Endothelial cell of umbilical vein (primary cell): Measurements from ENCODE around the gene PNPLA3. TPM values are rescaled to one million over a fixed set of nuclear protein-coding genes. Genes with fewer than 3 reads are reported as not detected.

Experiments used
- BruUV-seq: library from RNA; stranded (reverse); fragments of 400-500 nt; replicated peaks from 2 replicates; lab custom pipeline; 2021; lab: Mats Ljungman, UMichigan
- CTCF ChIA-PET: fragments of 300-600, 350-600 bp; sonication (Branson Sonifier 250); formaldehyde crosslinking; loops from one replicate; lab custom pipeline; 2021; ENCODE audit warnings: antibody characterized with exemption, inconsistent platforms; lab: Charles Lee
- POLR2A ChIA-PET: fragments of 300-600, 350-600 bp; sonication (Branson Sonifier 250); formaldehyde crosslinking; loops from one replicate; lab custom pipeline; 2021; ENCODE audit warnings: antibody characterized with exemption, inconsistent platforms; lab: Charles Lee
- DNase-seq: peaks from one replicate; pipeline ENCODE4 v3.0.0-alpha.2; 2011; ENCODE audit warnings: low read depth, low spot score
- FAIRE-seq: peaks from 2 replicates; lab custom pipeline; 2011; peaks lifted over from hg19 to GRCh38; lab: Jason Lieb, UNC
- H2AFZ ChIP-seq: 2 replicates; pipeline ENCODE4 v1.6.0; 2012; ENCODE audit warnings: low read depth, low read length, control low read depth, inconsistent platforms
- H3K27ac ChIP-seq: 2 replicates; pipeline ENCODE4 v1.5.1; 2011; ENCODE audit warnings: low read depth, mild to moderate bottlenecking, control low read depth, low read length, moderate library complexity; ENCODE audit not compliant: insufficient read depth
- H3K27me3 ChIP-seq, 2 experiments: 2 replicates each; pipeline versions ENCODE4 v1.6.0 to v1.6.1; 2011; ENCODE audit warnings: low read length in 2 of 2, mixed read lengths in 1 of 2; ENCODE audit not compliant: control insufficient read depth in 2 of 2, insufficient read depth in 2 of 2
- H3K36me3 ChIP-seq, 2 experiments: 2 replicates in 1 of 2; 3 replicates in 1 of 2; pipeline ENCODE4 v1.5.1; 2011; ENCODE audit warnings: low read length in 2 of 2, mild to moderate bottlenecking in 1 of 2, moderate library complexity in 1 of 2; ENCODE audit not compliant: control insufficient read depth in 2 of 2, insufficient read depth in 2 of 2; ENCODE audit errors: extremely low read depth in 1 of 2
- H3K4me1 ChIP-seq: 3 replicates; pipeline ENCODE4 v1.5.1; 2011; ENCODE audit warnings: mild to moderate bottlenecking, low read length; ENCODE audit not compliant: control insufficient read depth, insufficient read depth; ENCODE audit errors: extremely low read depth
- H3K4me2 ChIP-seq: 2 replicates; pipeline ENCODE4 v1.6.1; 2011; ENCODE audit warnings: low read length, control low read depth, mixed read lengths; ENCODE audit not compliant: insufficient read depth
- H3K4me3 ChIP-seq, 3 experiments: fragments of 200-600 bp in 1 of 3; sonication (generic), shearing (Covaris generic) in 1 of 3; replicated peaks in 1 of 3; 2 replicates each; pipeline ENCODE4 v1.5.1; 2011 to 2016; ENCODE audit warnings: control low read depth in 3 of 3, low read length in 3 of 3, mild to moderate bottlenecking in 2 of 3, inconsistent platforms in 1 of 3, low read depth in 1 of 3, moderate library complexity in 1 of 3; ENCODE audit not compliant: insufficient read depth in 1 of 3
- H3K79me2 ChIP-seq: 2 replicates; pipeline ENCODE4 v1.6.0; 2012; ENCODE audit warnings: low read length, inconsistent platforms; ENCODE audit not compliant: control insufficient read depth, insufficient read depth
- H3K9ac ChIP-seq: replicated peaks from 2 replicates; pipeline ENCODE3; 2011; ENCODE audit warnings: low read length, control low read depth; ENCODE audit not compliant: insufficient read depth; ENCODE audit errors: extremely low read depth
- H3K9me1 ChIP-seq: replicated peaks from 3 replicates; pipeline ENCODE4 v1.6.0; 2011; ENCODE audit warnings: mild to moderate bottlenecking, low read length; ENCODE audit not compliant: control insufficient read depth, insufficient read depth; ENCODE audit errors: extremely low read depth
- H3K9me3 ChIP-seq: replicated peaks from 2 replicates; pipeline ENCODE4 v1.5.1; 2012; ENCODE audit warnings: low read length, inconsistent platforms; ENCODE audit not compliant: control insufficient read depth, insufficient read depth
- H4K20me1 ChIP-seq: replicated peaks from 2 replicates; pipeline ENCODE3; 2011; ENCODE audit warnings: mild to moderate bottlenecking, low read length; ENCODE audit not compliant: control insufficient read depth, insufficient read depth; ENCODE audit errors: extremely low read depth
- EZH2 ChIP-seq: IDR thresholded peaks from 2 replicates; pipeline ENCODE4 v1.6.1; 2012; ENCODE audit warnings: borderline replicate concordance, low read depth, mild to moderate bottlenecking, moderate library complexity, low read length, inconsistent platforms; ENCODE audit not compliant: severe bottlenecking
- FOS ChIP-seq: IDR thresholded peaks from 2 replicates; pipeline ENCODE4 v1.6.1; 2011; ENCODE audit warnings: mild to moderate bottlenecking, low read length, moderate library complexity, borderline replicate concordance; ENCODE audit not compliant: insufficient read depth
- GATA2 ChIP-seq: IDR thresholded peaks from 2 replicates; pipeline ENCODE4 v1.7.0; 2011; ENCODE audit warnings: low read depth, mild to moderate bottlenecking, moderate library complexity, mixed read lengths, low read length; ENCODE audit not compliant: insufficient read length, insufficient read depth
- JUN ChIP-seq: IDR thresholded peaks from 2 replicates; pipeline ENCODE4 v1.6.1; 2011; ENCODE audit warnings: borderline replicate concordance, low read depth; ENCODE audit not compliant: insufficient read length, insufficient read depth
- MYC ChIP-seq: IDR thresholded peaks from one replicate; pipeline ENCODE4 v1.6.1; 2011; ENCODE audit warnings: mild to moderate bottlenecking, low read depth, low read length
- POLR2A ChIP-seq: IDR thresholded peaks from 2 replicates; pipeline ENCODE4 v1.6.1; 2012; ENCODE audit warnings: low read depth, mild to moderate bottlenecking, control low read depth, low read length
- POLR2AphosphoS5 ChIP-seq: IDR thresholded peaks from 2 replicates; pipeline ENCODE4 v1.6.1; 2012; ENCODE audit warnings: low read depth, mild to moderate bottlenecking, control low read depth, low read length, moderate library complexity; ENCODE audit not compliant: insufficient read depth
- dilution Hi-C: fragments of 300-500 bp; cut with MboI; formaldehyde crosslinking; loops from one replicate; pipeline ENCODE4 v1.15.0; 2019; ENCODE audit warnings: low sequenced_read_pairs; ENCODE audit not compliant: extremely low pct_ligation_motif_present
- intact Hi-C: fragments of 100-400 bp; cut with micrococcal nuclease; formaldehyde crosslinking; loops from one replicate; pipeline ENCODE4 v1.10.0; 2022
- polyA plus RNA-seq, 4 experiments: library from polyadenylated mRNA; depleted of rRNA in 3 of 4; stranded (reverse) in 3 of 4; unstranded in 1 of 4; fragments of >200 nt; gene quantifications; 2 replicates each; pipeline versions ENCODE4 v1.2.1 to v1.2.3, GENCODE V29; 2011 to 2012; ENCODE audit warnings: missing spikeins in 1 of 4
- total RNA-seq: library from RNA; stranded (reverse); gene quantifications from 2 replicates; pipeline ENCODE4 v1.2.3, GENCODE V29; 2021
- TF ChIP-seq, protein P1 (sequence below), 2 donors: IDR thresholded peaks; 1 replicate in 1 of 2; 2 replicates in 1 of 2; pipeline ENCODE4 v1.5.1; 2011; ENCODE audit warnings: low read length in 2 of 2, mild to moderate bottlenecking in 2 of 2, moderate library complexity in 2 of 2, control low read depth in 1 of 2, inconsistent platforms in 1 of 2, low read depth in 1 of 2; ENCODE audit not compliant: insufficient read depth in 1 of 2; ENCODE audit errors: extremely low read depth in 1 of 2
- TF ChIP-seq, protein P2 (sequence below): IDR thresholded peaks from 2 replicates; pipeline ENCODE4 v1.6.1; 2011; ENCODE audit not compliant: insufficient read depth, insufficient read length

PNPLA3 gene
- total and polyA plus RNA-seq, 2 donors (not counting 3 experiments of a cell fraction or from before 2014, with no cell fraction given) = 5.3 to 12.3 TPM

DNA sequence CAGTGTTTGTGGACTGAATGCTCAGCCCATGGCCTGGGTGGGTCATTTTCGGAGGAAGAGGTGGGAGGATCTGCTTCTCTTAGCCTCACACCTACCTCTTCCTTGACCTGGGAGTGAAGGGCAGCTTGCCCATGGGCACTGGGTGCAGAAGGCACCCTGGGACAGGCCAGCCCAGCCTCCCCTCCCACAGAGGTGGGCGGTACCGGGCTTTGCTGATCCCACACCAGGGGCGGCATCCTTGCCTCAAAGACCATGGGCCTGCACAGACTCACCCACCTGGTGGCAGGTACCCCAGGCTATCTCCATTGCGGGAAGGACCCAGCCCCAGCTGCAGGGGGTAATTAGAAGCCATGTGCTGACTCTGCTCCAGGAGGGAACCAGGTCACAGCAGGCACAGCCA is 30.3 kb upstream of the PNPLA3 start:
- H3K9ac ChIP-seq = no peak overlapping the region
- H3K4me3 ChIP-seq = no peak overlapping the region
- H3K4me2 ChIP-seq = no peak overlapping the region
- dilution Hi-C loops (no loop called here), intact Hi-C loops (no loop called here)
- H3K36me3 ChIP-seq = no peaks in the 10 kb centered on the region
- CTCF ChIA-PET = interaction anchor here (0.6 to 2.1 kb wide), 5 partner anchors 8 to 870 kb away, joined by 3 to 11 read pairs (median 5); no protein-coding TSS in a partner anchor
- no peak overlapping the region for H3K27ac ChIP-seq
- no TSS peak for BruUV-seq
- POLR2A ChIA-PET = no interaction called here
- no peaks in the 10 kb centered on the region for H3K4me1 ChIP-seq
- H3K27me3 ChIP-seq = peaks cover 16 to 31% of the 10 kb centered on the region in 2 experiments
- H2AFZ ChIP-seq = no peak overlapping the region
- H3K79me2 ChIP-seq = no peaks in the 10 kb centered on the region
- FAIRE-seq (no peak), DNase-seq (no peak)
- TF ChIP-seq MYC (no peak), POLR2A (no peak), POLR2AphosphoS5 (no peak), GATA2 (no peak), JUN (no peak), FOS (no peak), EZH2 (no peak)
- TF ChIP-seq, protein P1, sequence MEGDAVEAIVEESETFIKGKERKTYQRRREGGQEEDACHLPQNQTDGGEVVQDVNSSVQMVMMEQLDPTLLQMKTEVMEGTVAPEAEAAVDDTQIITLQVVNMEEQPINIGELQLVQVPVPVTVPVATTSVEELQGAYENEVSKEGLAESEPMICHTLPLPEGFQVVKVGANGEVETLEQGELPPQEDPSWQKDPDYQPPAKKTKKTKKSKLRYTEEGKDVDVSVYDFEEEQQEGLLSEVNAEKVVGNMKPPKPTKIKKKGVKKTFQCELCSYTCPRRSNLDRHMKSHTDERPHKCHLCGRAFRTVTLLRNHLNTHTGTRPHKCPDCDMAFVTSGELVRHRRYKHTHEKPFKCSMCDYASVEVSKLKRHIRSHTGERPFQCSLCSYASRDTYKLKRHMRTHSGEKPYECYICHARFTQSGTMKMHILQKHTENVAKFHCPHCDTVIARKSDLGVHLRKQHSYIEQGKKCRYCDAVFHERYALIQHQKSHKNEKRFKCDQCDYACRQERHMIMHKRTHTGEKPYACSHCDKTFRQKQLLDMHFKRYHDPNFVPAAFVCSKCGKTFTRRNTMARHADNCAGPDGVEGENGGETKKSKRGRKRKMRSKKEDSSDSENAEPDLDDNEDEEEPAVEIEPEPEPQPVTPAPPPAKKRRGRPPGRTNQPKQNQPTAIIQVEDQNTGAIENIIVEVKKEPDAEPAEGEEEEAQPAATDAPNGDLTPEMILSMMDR (IDR thresholded peaks at IDR 0.05; ENCODE audit: extremely low read depth in 1 of 2, insufficient read depth in 1 of 2, low read depth in 1 of 2, low read length in 2 of 2) = no peak
- TF ChIP-seq, protein P2, sequence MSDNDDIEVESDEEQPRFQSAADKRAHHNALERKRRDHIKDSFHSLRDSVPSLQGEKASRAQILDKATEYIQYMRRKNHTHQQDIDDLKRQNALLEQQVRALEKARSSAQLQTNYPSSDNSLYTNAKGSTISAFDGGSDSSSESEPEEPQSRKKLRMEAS = no peak
- H3K9me1 ChIP-seq = no peaks in the 10 kb centered on the region
- H3K9me3 ChIP-seq = no peaks in the 10 kb centered on the region
- H4K20me1 ChIP-seq = no peaks in the 10 kb centered on the region
